ENCODE measurements around the gene LRRC8A.
"Not testable (repeated sequence)": the region's sequence is repeated elsewhere in the genome, so short reads cannot be mapped to it uniquely, and the experiment has no call there.

The LRRC8A gene

GRCh38 chr9:128928624-128929023, 46.7 kb downstream of the LRRC8A start:
- Histone ChIP-seq H3K9me3 (ENCODE audit: control insufficient read depth in 1 of 2, low read length in 2 of 2) (no peaks in the 10 kb centered on the region), H3K4me1 (ENCODE audit: control insufficient read depth in 1 of 2, insufficient read depth in 2 of 2, low read length in 2 of 2) (peaks cover 0 to 3% of the 10 kb centered on the region in 2 donors), H3K27me3 (ENCODE audit: low read depth, low read length) (no peaks in the 10 kb centered on the region), H3K27ac (ENCODE audit: low read length) (no peak overlapping the region), H3K36me3 (ENCODE audit: control insufficient read depth in 1 of 2, insufficient read depth in 2 of 2, low read length in 2 of 2) (no peaks in the 10 kb centered on the region), H3K4me3 (ENCODE audit: low read depth in 1 of 2, low read length in 2 of 2) (no peak overlapping the region)

GRCh38 chr9:128929560-128929959, 47.6 kb downstream of the LRRC8A start:
- Histone ChIP-seq H3K4me3 (ENCODE audit: low read depth in 1 of 2, low read length in 2 of 2) (no peak overlapping the region), H3K36me3 (ENCODE audit: control insufficient read depth in 1 of 2, insufficient read depth in 2 of 2, low read length in 2 of 2) (no peaks in the 10 kb centered on the region), H3K9me3 (ENCODE audit: control insufficient read depth in 1 of 2, low read length in 2 of 2) (no peaks in the 10 kb centered on the region), H3K27ac (ENCODE audit: low read length) (no peak overlapping the region), H3K4me1 (ENCODE audit: control insufficient read depth in 1 of 2, insufficient read depth in 2 of 2, low read length in 2 of 2) (peaks cover 0 to 3% of the 10 kb centered on the region in 2 donors), H3K27me3 (ENCODE audit: low read depth, low read length) (no peaks in the 10 kb centered on the region)

DNA sequence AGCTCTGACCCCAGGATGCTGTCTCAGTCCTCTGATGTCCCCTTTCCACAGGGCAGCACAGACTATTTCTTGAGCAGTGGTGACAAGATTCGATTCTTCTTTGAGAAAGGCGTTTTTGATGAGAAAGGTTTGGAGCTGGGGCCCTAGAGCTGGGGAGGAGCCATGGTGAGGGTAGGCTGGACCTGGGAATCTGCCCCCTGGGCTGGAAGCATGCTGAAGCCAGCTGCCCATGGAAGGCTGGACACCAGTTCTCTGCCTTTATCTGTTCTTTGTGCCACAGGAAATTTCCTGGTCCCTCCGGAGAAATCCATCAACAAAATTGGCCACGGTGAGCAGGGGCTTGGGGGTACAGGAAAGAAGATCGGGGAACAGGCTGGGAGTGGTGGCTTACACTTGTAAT, 51.8 kb downstream of the LRRC8A start:
- Histone ChIP-seq H3K27ac (ENCODE audit: low read length) (no peak overlapping the region), H3K9me3 (ENCODE audit: control insufficient read depth in 1 of 2, low read length in 2 of 2) (no peaks in the 10 kb centered on the region)

GRCh38 chr9:128936171-128936865, 54.4 kb downstream of the LRRC8A start:
- Histone ChIP-seq H3K9me3 (ENCODE audit: control insufficient read depth in 1 of 2, low read length in 2 of 2) (no peaks in the 10 kb centered on the region), H3K27me3 (ENCODE audit: low read depth, low read length) (no peaks in the 10 kb centered on the region), H3K36me3 (ENCODE audit: control insufficient read depth in 1 of 2, insufficient read depth in 2 of 2, low read length in 2 of 2) (no peaks in the 10 kb centered on the region), H3K27ac (ENCODE audit: low read length) (no peak overlapping the region), H3K4me1 (ENCODE audit: control insufficient read depth in 1 of 2, insufficient read depth in 2 of 2, low read length in 2 of 2) (peaks cover 4 to 8% of the 10 kb centered on the region in 2 donors), H3K4me3 (ENCODE audit: low read depth in 1 of 2, low read length in 2 of 2) (no peak overlapping the region)

More for the DNA sequence above, 51.8 kb downstream of the LRRC8A start:
- H3K4me1 ChIP-seq (ENCODE audit: control insufficient read depth in 1 of 2, insufficient read depth in 2 of 2, low read length in 2 of 2): no peaks in the 10 kb centered on the region
- no peaks in the 10 kb centered on the region for H3K27me3 ChIP-seq (ENCODE audit: low read depth, low read length)
- H3K36me3 ChIP-seq (ENCODE audit: control insufficient read depth in 1 of 2, insufficient read depth in 2 of 2, low read length in 2 of 2): no peaks in the 10 kb centered on the region
- no peak overlapping the region for H3K4me3 ChIP-seq (ENCODE audit: low read depth in 1 of 2, low read length in 2 of 2)

DNA sequence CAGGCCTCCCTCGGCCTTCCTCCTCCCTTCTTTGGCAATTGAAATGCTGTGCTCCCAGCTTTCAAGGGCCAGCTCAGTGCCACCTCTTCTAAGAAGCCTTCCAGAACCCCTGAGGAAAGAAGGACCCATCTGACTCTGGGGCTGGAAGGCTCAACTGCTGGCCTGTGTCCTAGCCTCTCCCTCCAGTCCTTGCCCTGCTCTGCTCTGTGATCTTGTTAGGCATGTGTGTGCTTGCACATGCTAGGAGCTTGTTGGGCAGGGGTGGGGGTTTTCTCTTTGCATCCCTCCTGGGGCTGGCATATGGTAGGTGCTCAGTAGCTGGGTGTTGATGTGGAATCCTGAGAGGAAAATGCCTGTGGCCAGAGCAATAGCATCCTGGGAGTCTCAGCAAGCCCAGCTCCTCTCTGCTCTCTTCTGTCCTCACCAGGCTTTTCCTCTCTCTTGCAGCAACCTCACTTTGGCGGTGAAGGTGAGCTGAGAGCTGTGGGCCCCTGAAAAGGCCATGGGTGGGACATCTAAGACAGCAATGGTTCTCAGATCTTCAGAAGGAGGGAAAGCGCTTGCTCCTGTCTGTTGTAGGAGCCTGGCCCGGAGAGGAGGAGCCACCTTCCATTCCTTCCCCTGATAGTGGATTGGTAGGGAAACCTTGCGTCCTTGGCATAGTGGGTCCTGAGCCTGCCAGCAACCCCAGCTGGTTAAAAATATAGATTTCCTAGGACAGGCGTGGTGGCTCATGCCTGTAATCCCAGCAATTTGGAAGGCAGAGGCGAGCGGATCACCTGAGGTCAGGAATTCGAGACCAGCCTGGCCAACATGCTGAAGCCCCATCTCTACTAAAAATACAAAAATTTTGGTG, 55.6 kb downstream of the LRRC8A start:
- Histone ChIP-seq H3K36me3 (ENCODE audit: control insufficient read depth in 1 of 2, insufficient read depth in 2 of 2, low read length in 2 of 2) (no peaks in the 10 kb centered on the region), H3K27me3 (ENCODE audit: low read depth, low read length) (no peaks in the 10 kb centered on the region), H3K27ac (ENCODE audit: low read length) (no peak overlapping the region), H3K4me1 (ENCODE audit: control insufficient read depth in 1 of 2, insufficient read depth in 2 of 2, low read length in 2 of 2) (peaks cover 4 to 11% of the 10 kb centered on the region in 2 donors), H3K9me3 (ENCODE audit: control insufficient read depth in 1 of 2, low read length in 2 of 2) (no peaks in the 10 kb centered on the region), H3K4me3 (ENCODE audit: low read depth in 1 of 2, low read length in 2 of 2) (no peak overlapping the region)

- no peaks in the 10 kb centered on the region for H3K9me3 ChIP-seq (ENCODE audit: control insufficient read depth in 1 of 2, low read length in 2 of 2)
- no peak overlapping the region for H3K4me3 ChIP-seq (ENCODE audit: low read depth in 1 of 2, low read length in 2 of 2)
- H3K4me1 ChIP-seq (ENCODE audit: control insufficient read depth in 1 of 2, insufficient read depth in 2 of 2, low read length in 2 of 2): peaks cover 4 to 12% of the 10 kb centered on the region in 2 donors
- H3K36me3 ChIP-seq (ENCODE audit: control insufficient read depth in 1 of 2, insufficient read depth in 2 of 2, low read length in 2 of 2): peaks cover 5 to 6% of the 10 kb centered on the region in 2 donors
- no peaks in the 10 kb centered on the region for H3K27me3 ChIP-seq (ENCODE audit: low read depth, low read length)
- H3K27ac ChIP-seq (ENCODE audit: low read length): no peak overlapping the region
Observed at GRCh38 chr9:128940271-128940921, 58.5 kb downstream of the LRRC8A start.

- Histone ChIP-seq H3K9me3 (ENCODE audit: control insufficient read depth in 1 of 2, low read length in 2 of 2) (no peaks in the 10 kb centered on the region), H3K27ac (ENCODE audit: low read length) (no peak overlapping the region), H3K27me3 (ENCODE audit: low read depth, low read length) (no peaks in the 10 kb centered on the region), H3K4me3 (ENCODE audit: low read depth in 1 of 2, low read length in 2 of 2) (no peak overlapping the region), H3K4me1 (ENCODE audit: control insufficient read depth in 1 of 2, insufficient read depth in 2 of 2, low read length in 2 of 2) (peaks cover 4 to 19% of the 10 kb centered on the region in 2 donors), H3K36me3 (ENCODE audit: control insufficient read depth in 1 of 2, insufficient read depth in 2 of 2, low read length in 2 of 2) (peaks cover 8 to 13% of the 10 kb centered on the region in 2 donors)
Observed at GRCh38 chr9:128940946-128941755, 59.2 kb downstream of the LRRC8A start.

GRCh38 chr9:128943832-128944620, 62.1 kb downstream of the LRRC8A start:
- no peak overlapping the region for H3K4me3 ChIP-seq (ENCODE audit: low read depth in 1 of 2, low read length in 2 of 2)
- no peaks in the 10 kb centered on the region for H3K27me3 ChIP-seq (ENCODE audit: low read depth, low read length)
- H3K27ac ChIP-seq (ENCODE audit: low read length): no peak overlapping the region
- peaks cover 10 to 28% of the 10 kb centered on the region in 2 donors for H3K4me1 ChIP-seq (ENCODE audit: control insufficient read depth in 1 of 2, insufficient read depth in 2 of 2, low read length in 2 of 2)
- H3K9me3 ChIP-seq (ENCODE audit: control insufficient read depth in 1 of 2, low read length in 2 of 2): no peaks in the 10 kb centered on the region
- peaks cover 8 to 13% of the 10 kb centered on the region in 2 donors for H3K36me3 ChIP-seq (ENCODE audit: control insufficient read depth in 1 of 2, insufficient read depth in 2 of 2, low read length in 2 of 2)

DNA sequence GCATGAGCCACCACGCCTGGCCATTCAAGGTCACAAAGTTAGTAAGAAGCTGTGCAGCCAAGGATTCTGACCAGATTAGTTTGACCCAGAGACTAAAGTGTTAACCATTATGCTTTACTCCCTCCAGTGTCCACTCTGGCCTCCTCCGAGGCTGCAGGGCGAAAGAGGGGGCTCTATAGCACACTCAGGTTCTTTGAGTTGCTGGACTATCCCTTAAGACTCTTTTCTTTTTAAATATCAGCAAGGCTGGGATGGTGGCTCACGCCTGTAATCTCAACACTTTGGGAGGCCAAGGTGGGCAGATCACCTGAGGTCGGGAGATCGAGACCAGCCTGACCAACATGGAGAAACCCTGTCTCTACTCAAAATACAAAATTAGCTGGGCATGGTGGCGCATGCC, 63.0 kb downstream of the LRRC8A start:
- not testable (repeated sequence) for H3K4me3 ChIP-seq (ENCODE audit: low read depth in 1 of 2, low read length in 2 of 2); H3K9me3 ChIP-seq (ENCODE audit: control insufficient read depth in 1 of 2, low read length in 2 of 2); H3K27ac ChIP-seq (ENCODE audit: low read length); H3K27me3 ChIP-seq (ENCODE audit: low read depth, low read length)
- H3K36me3 ChIP-seq (ENCODE audit: control insufficient read depth in 1 of 2, insufficient read depth in 2 of 2, low read length in 2 of 2): peaks cover 8 to 13% of the 10 kb centered on the region in 2 donors
- H3K4me1 ChIP-seq (ENCODE audit: control insufficient read depth in 1 of 2, insufficient read depth in 2 of 2, low read length in 2 of 2): peaks cover 10 to 28% of the 10 kb centered on the region in 2 donors

DNA sequence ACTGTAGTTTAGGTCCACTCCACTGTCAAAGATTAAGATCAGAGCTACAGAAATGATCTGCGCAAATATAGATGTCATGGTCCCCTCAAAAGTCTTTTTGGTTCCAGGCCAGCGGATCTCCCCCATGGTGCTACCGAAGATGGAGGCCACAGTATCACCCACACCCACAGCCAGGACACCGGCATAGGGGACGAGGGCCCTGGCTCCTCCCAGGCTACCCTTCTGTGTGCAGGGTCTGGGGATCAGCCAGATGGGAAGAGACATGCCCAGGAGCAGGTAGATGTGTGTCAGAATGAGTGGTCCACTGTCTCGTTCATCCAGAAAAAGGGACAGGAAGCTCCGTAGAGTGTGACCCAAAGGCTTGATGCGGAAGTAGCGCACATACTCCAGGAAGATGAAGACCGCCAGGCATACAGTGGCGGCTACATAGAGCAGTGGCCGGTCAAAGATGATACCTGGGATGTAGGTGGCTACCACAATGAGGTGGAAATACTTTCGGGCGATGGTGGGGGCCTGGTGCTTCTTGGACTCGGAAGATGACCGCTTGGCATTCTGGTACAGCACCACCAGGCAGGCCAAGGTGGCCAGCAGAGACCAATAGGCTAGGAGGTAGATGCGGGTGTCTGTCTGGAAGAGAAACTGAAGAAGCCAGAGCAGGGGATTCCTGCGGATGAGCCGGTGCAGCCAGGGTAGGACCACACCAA, 64.0 kb downstream of the LRRC8A start:
- Histone ChIP-seq H3K36me3 (ENCODE audit: control insufficient read depth in 1 of 2, insufficient read depth in 2 of 2, low read length in 2 of 2) (peaks cover 8 to 13% of the 10 kb centered on the region in 2 donors), H3K4me1 (ENCODE audit: control insufficient read depth in 1 of 2, insufficient read depth in 2 of 2, low read length in 2 of 2) (peaks cover 6 to 21% of the 10 kb centered on the region in 2 donors), H3K27me3 (ENCODE audit: low read depth, low read length) (no peaks in the 10 kb centered on the region), H3K4me3 (ENCODE audit: low read depth in 1 of 2, low read length in 2 of 2) (no peak overlapping the region), H3K27ac (ENCODE audit: low read length) (no peak overlapping the region), H3K9me3 (ENCODE audit: control insufficient read depth in 1 of 2, low read length in 2 of 2) (no peaks in the 10 kb centered on the region)

Measured in muscle layer of duodenum (tissue), 2 donors.